Activated T-helper 17 cell treated with anti-CD3 and anti-CD28 coated beads, Interleukin-2, amount 50 U/mL, for 72 hours (primary cell): ENCODE measurements around the gene UBAP1L. TPM values are rescaled to one million over a fixed set of nuclear protein-coding genes. Genes with fewer than 3 reads are reported as not detected.

Source experiments
- ATAC-seq: fragments of 150-1000 bp; cut with Tn5 transposase; replicated peaks from 2 replicates; pipeline ENCODE4 v1.10.0; 2021; ENCODE audit warnings: mild to moderate bottlenecking, moderate library complexity
- H3K27ac Mint-ChIP-seq: one replicate; pipeline ENCODE4 v1.8.0; 2022; ENCODE audit warnings: mixed read lengths
- H3K27me3 Mint-ChIP-seq: one replicate; pipeline ENCODE4 v1.8.0; 2022; ENCODE audit warnings: mixed read lengths
- H3K36me3 Mint-ChIP-seq: one replicate; pipeline ENCODE4 v1.8.0; 2022; ENCODE audit warnings: low read depth, mild to moderate bottlenecking, mixed read lengths
- H3K4me1 Mint-ChIP-seq: one replicate; pipeline ENCODE4 v1.8.0; 2022; ENCODE audit warnings: mixed read lengths
- H3K4me3 Mint-ChIP-seq: one replicate; pipeline ENCODE4 v1.8.0; 2022; ENCODE audit warnings: mild to moderate bottlenecking, mixed read lengths
- H3K9me3 Mint-ChIP-seq: one replicate; pipeline ENCODE4 v1.8.0; 2022; ENCODE audit warnings: mixed read lengths
- total RNA-seq, 2 donors: library from RNA; stranded (reverse); gene quantifications; one replicate each; pipeline ENCODE4 v1.2.3, GENCODE V29; 2022

The UBAP1L gene
- total RNA-seq, 2 donors from 2014 or later = 5.2 to 6.1 TPM

DNA sequence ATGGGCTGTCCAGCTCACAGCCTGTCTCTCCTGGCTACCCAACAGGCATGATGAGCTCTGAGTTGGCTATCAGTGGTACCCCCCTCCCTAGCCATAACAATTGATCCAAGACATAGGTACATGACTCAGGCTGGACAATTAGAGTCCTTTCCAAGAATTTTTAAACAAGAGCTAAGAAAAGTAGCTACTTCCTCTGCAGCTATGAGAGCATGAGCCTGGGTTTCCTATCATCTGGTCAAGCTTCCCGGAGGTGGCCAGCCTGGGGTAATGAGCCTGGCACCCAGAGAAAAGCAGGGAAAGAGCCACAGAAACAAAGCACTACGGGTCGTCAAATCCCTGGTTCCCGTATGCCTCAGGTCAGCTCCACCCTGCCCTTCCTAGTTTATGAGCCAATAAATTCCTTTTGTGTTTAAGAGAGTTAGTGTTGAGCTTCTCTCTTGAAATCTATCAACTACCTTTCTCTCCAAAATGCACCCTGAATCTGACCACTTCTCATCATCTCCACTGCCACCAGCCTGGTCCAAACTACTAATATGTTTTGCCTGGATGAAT is 72.1 kb downstream of the UBAP1L start:
- Mint-ChIP-seq H3K4me1 (no peaks in the 10 kb centered on the region), H3K27me3 (peaks cover 5% of the 10 kb centered on the region), H3K4me3 (no peak overlapping the region), H3K36me3 (no peaks in the 10 kb centered on the region), H3K9me3 (no peaks in the 10 kb centered on the region), H3K27ac (no peak overlapping the region)
- ATAC-seq = no peak

Other genes starting within 250 kb of the UBAP1L start
- gene ANKDD1A, start 203.3 kb downstream of the UBAP1L start, total RNA-seq = 10 to 100 TPM in 1 of 2 donors, 1 to 10 TPM in 1; 4.3 to 10.1 TPM
- 10 to 100 TPM; 65.1 to 87.7 TPM for gene SPG21, start 125.3 kb downstream of the UBAP1L start, total RNA-seq
- 10 to 100 TPM; 11.6 to 17.1 TPM for gene MTFMT, start 85.6 kb downstream of the UBAP1L start, total RNA-seq
- not detected for gene SLC51B, start 69.8 kb downstream of the UBAP1L start, total RNA-seq
- not detected for gene RASL12, start 47.2 kb downstream of the UBAP1L start, total RNA-seq
- gene KBTBD13, start 38.5 kb downstream of the UBAP1L start, total RNA-seq = not detected
- 10 to 100 TPM; 22.0 to 36.7 TPM for gene PDCD7, start 18.6 kb upstream of the UBAP1L start, total RNA-seq
- 10 to 100 TPM; 61.1 to 74.2 TPM for gene CLPX, start 70.1 kb upstream of the UBAP1L start, total RNA-seq
- gene CILP, start 96.3 kb upstream of the UBAP1L start, total RNA-seq = under 1 TPM; 0.05 to 0.09 TPM
- 10 to 100 TPM; 19.8 to 22.0 TPM for gene PARP16, start 171.7 kb upstream of the UBAP1L start, total RNA-seq
- gene RNU5A-1, start 180.9 kb upstream of the UBAP1L start, total RNA-seq = not detected
- 10 to 100 TPM in 1 of 2 donors, not detected in 1; 14.1 TPM for gene RNU5B-1, start 189.5 kb upstream of the UBAP1L start, total RNA-seq